HG02588 (cell line): ENCODE data around the gene TREML2.
"Not testable (repeated sequence)": the region's sequence is repeated elsewhere in the genome, so short reads cannot be mapped to it uniquely, and the experiment has no call there.

Experiments used
- ATAC-seq: cut with Tn5 transposase; IDR thresholded peaks from one replicate; pipeline ENCODE4 v1.9.1; 2021; ENCODE audit warnings: mild to moderate bottlenecking, moderate library complexity; ENCODE audit not compliant: unreplicated experiment

TREML2 gene

GRCh38 chr6:41200901-41201763 is at the start of gene TREML2:
TSS of gene TREML2 (minus strand) at chr6:41201149. CDS start at chr6:41201008, 141 bp downstream.
- no peak for ATAC-seq

GRCh38 chr6:41247882-41248705 is 47.1 kb upstream of the TREML2 start:
- ATAC-seq, result no peak

- no peak for ATAC-seq
These were observed 46.4 kb upstream of the TREML2 start for GRCh38 chr6:41247288-41247865.

- not testable (repeated sequence) for ATAC-seq
These were observed 45.6 kb upstream of the TREML2 start for GRCh38 chr6:41246529-41246928.

- no peak for ATAC-seq
These were observed 38.7 kb upstream of the TREML2 start for GRCh38 chr6:41239467-41240159.

- ATAC-seq, result no peak
These were observed 36.2 kb upstream of the TREML2 start for GRCh38 chr6:41237128-41237527.

- no peak for ATAC-seq
These were observed 35.3 kb upstream of the TREML2 start for GRCh38 chr6:41236276-41236675.

- ATAC-seq, result no peak
These were observed 31.7 kb upstream of the TREML2 start for GRCh38 chr6:41232667-41233066.

GRCh38 chr6:41231246-41231645 is 30.3 kb upstream of the TREML2 start:
- no peak for ATAC-seq

GRCh38 chr6:41229721-41230120 is 28.8 kb upstream of the TREML2 start:
- no peak for ATAC-seq

GRCh38 chr6:41228616-41229015 is 27.7 kb upstream of the TREML2 start:
- no peak for ATAC-seq

GRCh38 chr6:41228096-41228495 is 27.1 kb upstream of the TREML2 start, which contains the start of gene TREML4:
TSS of gene TREML4 (plus strand) at chr6:41228349. CDS start at chr6:41228428, 79 bp downstream.
- no peak for ATAC-seq

- no peak for ATAC-seq
These were observed 25.8 kb upstream of the TREML2 start for GRCh38 chr6:41226752-41227151.

GRCh38 chr6:41224800-41225199 is 23.9 kb upstream of the TREML2 start:
- ATAC-seq, result no peak

GRCh38 chr6:41222513-41222912 is 21.6 kb upstream of the TREML2 start:
- ATAC-seq, result no peak

GRCh38 chr6:41222045-41222444 is 21.1 kb upstream of the TREML2 start:
- no peak for ATAC-seq

GRCh38 chr6:41216616-41217015 is 15.7 kb upstream of the TREML2 start:
- ATAC-seq, result no peak

GRCh38 chr6:41215777-41216176 is 14.8 kb upstream of the TREML2 start:
- no peak for ATAC-seq

GRCh38 chr6:41214559-41215238 is 13.8 kb upstream of the TREML2 start:
- no peak for ATAC-seq
